DOHH2 (cell line): ENCODE measurements around the gene TUBG2.
"Not testable (repeated sequence)": the region's sequence is repeated elsewhere in the genome, so short reads cannot be mapped to it uniquely, and the experiment has no call there.

ENCODE experiments used
- H3F3A ChIP-seq: fragments of 200-600 bp; sonication (generic), shearing (Covaris generic); 2 replicates; pipeline ENCODE4 v1.6.0; 2016; ENCODE audit warnings: antibody characterized with exemption, mild to moderate bottlenecking; ENCODE audit not compliant: control insufficient read depth, insufficient read depth
- H3K27ac ChIP-seq: fragments of 200-600 bp; sonication (generic); 2 replicates; pipeline ENCODE4 v1.5.1; 2014; ENCODE audit warnings: low read depth, mild to moderate bottlenecking, low read length, moderate library complexity
- H3K27me3 ChIP-seq: fragments of 200-600 bp; sonication (generic); 2 replicates; pipeline ENCODE4 v1.6.1; 2014; ENCODE audit warnings: mild to moderate bottlenecking, low read length, mixed read lengths; ENCODE audit not compliant: control insufficient read depth
- H3K36me3 ChIP-seq: fragments of 200-600 bp; sonication (generic); 2 replicates; pipeline ENCODE4 v1.6.1; 2014; ENCODE audit warnings: mild to moderate bottlenecking, low read length, moderate library complexity, mixed read lengths; ENCODE audit not compliant: control insufficient read depth
- H3K4me1 ChIP-seq: fragments of 200-600 bp; sonication (generic); 2 replicates; pipeline ENCODE4 v1.6.1; 2014; ENCODE audit warnings: mild to moderate bottlenecking, low read length, mixed read lengths; ENCODE audit not compliant: control insufficient read depth
- H3K4me2 ChIP-seq: fragments of 200-600 bp; sonication (generic); 2 replicates; pipeline ENCODE4 v1.6.0; 2014; ENCODE audit warnings: mild to moderate bottlenecking, low read length, moderate library complexity
- H3K4me3 ChIP-seq: fragments of 200-600 bp; sonication (generic); 2 replicates; pipeline ENCODE4 v1.5.1; 2014; ENCODE audit warnings: mild to moderate bottlenecking, low read length, mixed read lengths
- H3K79me2 ChIP-seq: fragments of 200-600 bp; sonication (generic); 2 replicates; pipeline ENCODE4 v1.6.1; 2014; ENCODE audit warnings: mild to moderate bottlenecking, low read length, mixed read lengths; ENCODE audit not compliant: control insufficient read depth
- H3K9me2 ChIP-seq: fragments of 200-600 bp; sonication (generic); replicated peaks from 2 replicates; pipeline ENCODE4 v1.6.1; 2014; ENCODE audit warnings: mild to moderate bottlenecking, low read length, mixed read lengths; ENCODE audit not compliant: control insufficient read depth
- H3K9me3 ChIP-seq: fragments of 200-600 bp; sonication (generic); 2 replicates; pipeline ENCODE4 v1.6.1; 2014; ENCODE audit warnings: antibody characterized with exemption, low read length, mixed read lengths; ENCODE audit not compliant: control insufficient read depth, insufficient read depth
- H4K20me1 ChIP-seq: fragments of 200-600 bp; sonication (generic); 2 replicates; pipeline ENCODE4 v1.6.0; 2014; ENCODE audit warnings: low read depth, mild to moderate bottlenecking, antibody characterized with exemption, low read length, moderate library complexity; ENCODE audit not compliant: control insufficient read depth, insufficient read depth
- CTCF ChIP-seq: fragments of 200-600 bp; sonication (generic); IDR thresholded peaks from one replicate; pipeline ENCODE4 v1.5.1; 2014; ENCODE audit warnings: antibody characterized with exemption, mild to moderate bottlenecking, low read depth, low read length; ENCODE audit not compliant: poor library complexity, severe bottlenecking
- EZH2phosphoT487 ChIP-seq: fragments of 200-600 bp; sonication (generic); IDR thresholded peaks from 2 replicates; pipeline ENCODE4 v1.6.1; 2017; ENCODE audit warnings: borderline replicate concordance, mild to moderate bottlenecking, antibody characterized with exemption, low read length, moderate library complexity, mixed read lengths

Gene TUBG2

GRCh38 chr17:42613699-42614295, 45.3 kb upstream of the TUBG2 start:
- H4K20me1 ChIP-seq, result no peaks in the 10 kb centered on the region
- no peaks in the 10 kb centered on the region for H3K9me3 ChIP-seq
- no peak overlapping the region for H3K27ac ChIP-seq
- no peaks in the 10 kb centered on the region for H3K9me2 ChIP-seq
- H3K36me3 ChIP-seq, result peaks cover 48% of the 10 kb centered on the region
- peaks cover 3% of the 10 kb centered on the region for H3F3A ChIP-seq
- H3K4me3 ChIP-seq, result no peak overlapping the region
- no peak overlapping the region for H3K4me2 ChIP-seq
- peaks cover 13% of the 10 kb centered on the region for H3K4me1 ChIP-seq
- no peaks in the 10 kb centered on the region for H3K27me3 ChIP-seq
- TF ChIP-seq CTCF (no peak), EZH2phosphoT487 (no peak)
- H3K79me2 ChIP-seq, result peaks cover 15% of the 10 kb centered on the region

GRCh38 chr17:42617956-42618431, 41.1 kb upstream of the TUBG2 start:
- Histone ChIP-seq H3K9me2 (no peaks in the 10 kb centered on the region), H3K36me3 (peaks cover 28% of the 10 kb centered on the region), H3K4me1 (peaks cover 24% of the 10 kb centered on the region), H3F3A (peaks cover 3% of the 10 kb centered on the region; the same call in 1 of the 2 replicates), H3K27me3 (no peaks in the 10 kb centered on the region), H4K20me1 (no peaks in the 10 kb centered on the region), H3K27ac (no peak overlapping the region), H3K79me2 (no peaks in the 10 kb centered on the region), H3K4me3 (no peak overlapping the region), H3K4me2 (no peak overlapping the region), H3K9me3 (no peaks in the 10 kb centered on the region)
- TF ChIP-seq EZH2phosphoT487 (no peak), CTCF (no peak)

GRCh38 chr17:42618442-42619150, 40.5 kb upstream of the TUBG2 start:
- Histone ChIP-seq H3K36me3 (peaks cover 22% of the 10 kb centered on the region), H3K27me3 (no peaks in the 10 kb centered on the region), H3K4me3 (no peak overlapping the region), H3K9me3 (no peaks in the 10 kb centered on the region), H4K20me1 (no peaks in the 10 kb centered on the region), H3K79me2 (no peaks in the 10 kb centered on the region), H3K27ac (no peak overlapping the region), H3F3A (peaks cover 3% of the 10 kb centered on the region; the same call in 1 of the 2 replicates), H3K4me1 (peaks cover 24% of the 10 kb centered on the region), H3K4me2 (peak overlapping the region; percentile 5; the same call in 1 of the 2 replicates), H3K9me2 (no peaks in the 10 kb centered on the region)
- TF ChIP-seq EZH2phosphoT487 (no peak), CTCF (no peak)

GRCh38 chr17:42621987-42622386, 37.1 kb upstream of the TUBG2 start:
- H3K27me3 ChIP-seq, H3K27ac ChIP-seq, H3K79me2 ChIP-seq, H3F3A ChIP-seq, H3K36me3 ChIP-seq, H3K9me3 ChIP-seq, H3K4me3 ChIP-seq, H3K9me2 ChIP-seq, H4K20me1 ChIP-seq, H3K4me2 ChIP-seq: not testable (repeated sequence)
- H3K4me1 ChIP-seq, result peaks cover 24% of the 10 kb centered on the region
